ENCODE results near the gene MACIR.

DNA sequence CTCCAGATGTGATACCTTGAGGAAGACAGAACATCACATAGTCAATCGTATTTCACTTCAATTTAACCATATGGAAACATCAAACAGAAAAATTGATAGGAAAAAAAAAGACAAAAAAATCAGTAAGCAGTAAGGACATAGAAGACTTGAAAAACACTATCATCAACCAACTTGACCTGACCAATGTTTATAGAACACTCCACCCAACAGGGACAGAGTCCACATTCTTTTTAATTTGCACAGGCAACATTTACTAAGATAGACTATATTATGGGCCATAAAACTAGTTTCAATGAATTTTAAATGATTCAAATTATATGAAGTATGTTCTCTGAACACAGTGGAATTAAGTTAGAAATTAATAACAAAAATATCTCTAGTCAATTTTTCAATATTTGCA, 20.8 kb upstream of the MACIR start:
- TF ChIP-seq FOXA1 (IDR thresholded peaks at IDR 0.05), result no peak
- TF ChIP-seq, protein P1, sequence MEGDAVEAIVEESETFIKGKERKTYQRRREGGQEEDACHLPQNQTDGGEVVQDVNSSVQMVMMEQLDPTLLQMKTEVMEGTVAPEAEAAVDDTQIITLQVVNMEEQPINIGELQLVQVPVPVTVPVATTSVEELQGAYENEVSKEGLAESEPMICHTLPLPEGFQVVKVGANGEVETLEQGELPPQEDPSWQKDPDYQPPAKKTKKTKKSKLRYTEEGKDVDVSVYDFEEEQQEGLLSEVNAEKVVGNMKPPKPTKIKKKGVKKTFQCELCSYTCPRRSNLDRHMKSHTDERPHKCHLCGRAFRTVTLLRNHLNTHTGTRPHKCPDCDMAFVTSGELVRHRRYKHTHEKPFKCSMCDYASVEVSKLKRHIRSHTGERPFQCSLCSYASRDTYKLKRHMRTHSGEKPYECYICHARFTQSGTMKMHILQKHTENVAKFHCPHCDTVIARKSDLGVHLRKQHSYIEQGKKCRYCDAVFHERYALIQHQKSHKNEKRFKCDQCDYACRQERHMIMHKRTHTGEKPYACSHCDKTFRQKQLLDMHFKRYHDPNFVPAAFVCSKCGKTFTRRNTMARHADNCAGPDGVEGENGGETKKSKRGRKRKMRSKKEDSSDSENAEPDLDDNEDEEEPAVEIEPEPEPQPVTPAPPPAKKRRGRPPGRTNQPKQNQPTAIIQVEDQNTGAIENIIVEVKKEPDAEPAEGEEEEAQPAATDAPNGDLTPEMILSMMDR (IDR thresholded peaks at IDR 0.05; ENCODE audit: low read depth, low read length, missing input control), result no peak
- TF ChIP-seq HNF4G (IDR thresholded peaks at IDR 0.05), result no peak
- TF ChIP-seq JUND (IDR thresholded peaks at IDR 0.05), result no peak

All from liver (tissue), 3 donors.